NCI-H524 (cell line): ENCODE results near the gene SIAH1.
"Not testable (repeated sequence)": the region's sequence is repeated elsewhere in the genome, so short reads cannot be mapped to it uniquely, and the experiment has no call there.

Experiments used
- DNase-seq, 2 experiments: peaks; one replicate each; lab custom pipeline; 2025; lab: John Stamatoyannopoulos, UW

Gene SIAH1

DNA sequence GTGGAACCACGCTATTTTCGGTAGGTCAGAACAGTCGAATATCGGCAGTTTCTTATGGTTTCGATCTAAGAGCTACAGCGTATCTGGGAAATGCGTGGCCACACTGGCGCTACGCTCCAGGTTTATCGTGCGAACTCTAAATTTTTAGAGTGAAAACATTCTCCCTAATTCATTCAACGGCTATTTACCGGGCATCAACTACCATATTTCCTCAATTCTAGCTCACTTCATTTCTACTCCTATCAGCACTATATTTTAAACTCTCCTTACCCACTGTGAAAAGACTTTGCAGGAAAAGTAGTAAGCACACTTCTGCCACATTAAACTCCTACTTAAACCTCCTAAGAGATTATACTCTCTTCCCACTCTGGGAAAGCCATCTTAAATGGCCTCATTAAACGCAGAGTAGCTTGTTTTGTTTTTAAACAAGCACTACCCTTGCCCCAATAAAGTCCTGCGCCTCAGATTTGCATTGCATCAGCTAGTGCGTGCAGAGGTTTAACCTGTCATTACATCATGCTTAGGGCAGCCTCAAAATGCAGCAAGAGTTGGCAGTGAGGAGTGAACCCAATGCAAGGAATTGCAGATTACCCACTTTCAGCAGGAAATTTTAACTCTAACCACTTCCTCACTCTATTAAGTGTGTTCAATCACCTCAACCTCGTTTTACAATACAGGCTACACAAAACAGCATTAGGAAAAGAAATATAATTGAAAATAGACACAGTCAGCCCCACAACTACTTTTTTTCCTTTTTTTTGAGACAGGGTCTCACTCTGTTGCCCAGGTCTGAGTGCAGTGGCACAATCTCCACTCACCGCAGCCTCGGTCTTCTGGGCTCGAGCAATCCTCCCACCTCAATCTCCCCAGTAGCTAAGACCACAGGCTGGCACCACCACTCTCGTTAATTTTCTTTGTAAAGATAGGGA lies 18.8 kb downstream of the SIAH1 start:
- no peak for DNase-seq

DNA sequence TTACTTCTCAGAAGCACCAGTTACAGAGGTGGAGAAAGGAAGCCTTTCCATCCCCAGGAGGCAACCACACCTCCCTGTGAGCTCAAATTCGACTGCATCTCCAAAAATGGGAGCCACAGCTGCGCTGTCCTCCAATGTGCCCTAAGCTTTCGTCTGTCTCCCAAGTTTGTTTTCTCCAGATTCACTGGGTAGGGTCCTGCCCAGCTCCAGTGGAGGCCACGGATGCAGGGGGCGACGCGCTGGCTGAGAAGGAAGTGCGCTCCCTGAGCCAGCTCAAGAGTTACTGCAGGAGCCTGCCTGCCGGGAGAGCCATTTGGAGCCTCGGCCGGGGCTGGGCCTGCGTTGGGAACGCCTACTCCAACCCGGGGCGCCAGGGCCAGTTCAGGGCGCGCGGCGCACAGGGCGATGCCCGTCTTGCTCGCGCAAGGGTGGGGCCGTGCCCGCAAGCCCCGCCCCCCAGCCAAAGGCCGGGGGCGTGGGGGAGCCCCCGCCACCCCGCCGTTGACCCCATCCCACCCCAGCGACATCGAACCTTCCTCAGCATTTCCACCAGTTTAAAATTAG lies 19.5 kb downstream of the SIAH1 start:
- no peak for DNase-seq

GRCh38 chr16:48365025-48365600 lies 20.1 kb downstream of the SIAH1 start:
- no peak for DNase-seq

GRCh38 chr16:48361540-48362144 lies 23.6 kb downstream of the SIAH1 start:
- no peak for DNase-seq

DNA sequence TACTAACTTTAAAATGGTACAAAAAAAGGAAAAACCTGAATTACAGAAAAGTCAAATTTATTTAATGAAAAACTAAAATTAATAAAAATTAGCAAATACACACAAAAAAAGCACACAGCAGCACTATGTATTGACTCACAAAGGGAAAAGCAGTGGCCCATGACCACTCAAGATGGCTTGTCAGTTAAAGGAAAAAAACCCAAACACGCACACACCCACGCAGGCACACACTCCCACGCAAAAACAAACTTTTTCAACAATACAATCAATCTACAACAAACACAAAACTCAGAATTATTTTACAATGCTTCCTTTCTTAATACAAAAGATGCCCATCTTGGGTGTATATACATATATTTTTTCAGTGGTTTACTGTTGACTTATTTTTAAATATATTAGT lies 24.2 kb downstream of the SIAH1 start:
- DNase-seq = no peak

DNA sequence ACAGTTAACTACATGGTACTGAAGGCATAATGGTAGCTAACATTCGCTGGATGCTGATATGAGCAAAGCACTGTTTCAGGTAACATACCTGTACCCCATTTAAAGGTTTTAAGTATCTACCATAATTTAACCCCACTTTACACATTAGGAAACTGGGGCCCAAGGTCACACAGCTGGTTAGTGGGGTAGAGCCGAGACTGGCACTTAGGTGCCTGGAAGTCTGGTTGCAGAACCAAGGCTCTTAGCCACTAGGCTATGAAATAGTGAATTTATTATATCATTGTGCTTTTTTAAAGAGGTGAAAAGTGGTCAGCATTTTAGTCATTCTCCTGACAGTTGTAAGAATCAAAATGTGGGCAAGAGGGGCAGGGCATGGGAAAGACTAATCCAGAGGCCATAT lies 25.2 kb downstream of the SIAH1 start:
- no peak for DNase-seq

GRCh38 chr16:48358419-48358818 lies 26.8 kb downstream of the SIAH1 start:
- peak in 1 of 2 experiments; percentile 13 for DNase-seq

DNA sequence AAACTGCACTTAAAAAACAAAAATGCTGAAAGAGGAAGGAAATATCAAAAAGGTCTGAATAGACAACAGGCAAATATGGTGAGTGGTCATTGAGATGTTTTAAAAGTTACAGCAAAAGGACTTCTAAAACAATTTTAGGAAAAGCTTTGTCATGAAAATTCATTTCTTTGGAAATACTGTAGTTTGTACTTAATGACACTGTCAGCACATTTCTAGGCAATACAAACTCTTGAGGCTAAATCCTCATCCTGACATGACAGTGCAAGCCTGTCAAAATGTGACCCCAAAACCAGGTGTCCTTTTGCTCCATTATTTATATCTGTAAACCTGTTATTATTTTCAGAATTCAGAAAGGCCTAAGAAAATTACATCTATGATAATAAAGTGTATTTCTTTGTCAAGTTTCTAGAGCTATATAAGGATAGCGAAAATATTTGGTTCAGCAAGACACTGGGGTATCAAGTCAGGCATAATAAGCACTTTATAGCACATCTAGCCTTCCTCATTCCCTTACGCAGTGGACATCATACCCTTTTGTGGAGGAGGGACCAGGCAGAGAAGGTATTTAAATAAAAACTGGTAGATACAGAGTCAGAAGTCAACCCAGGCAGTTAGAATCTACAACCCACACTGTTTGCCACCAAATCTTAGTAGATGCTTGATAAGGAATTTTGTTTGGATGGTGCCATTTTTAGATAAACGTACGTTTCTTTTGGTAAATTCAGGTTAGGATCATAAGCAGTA lies 28.4 kb downstream of the SIAH1 start:
- no peak for DNase-seq

- DNase-seq = no peak
Measured at GRCh38 chr16:48354877-48355855, 30.0 kb downstream of the SIAH1 start.

DNA sequence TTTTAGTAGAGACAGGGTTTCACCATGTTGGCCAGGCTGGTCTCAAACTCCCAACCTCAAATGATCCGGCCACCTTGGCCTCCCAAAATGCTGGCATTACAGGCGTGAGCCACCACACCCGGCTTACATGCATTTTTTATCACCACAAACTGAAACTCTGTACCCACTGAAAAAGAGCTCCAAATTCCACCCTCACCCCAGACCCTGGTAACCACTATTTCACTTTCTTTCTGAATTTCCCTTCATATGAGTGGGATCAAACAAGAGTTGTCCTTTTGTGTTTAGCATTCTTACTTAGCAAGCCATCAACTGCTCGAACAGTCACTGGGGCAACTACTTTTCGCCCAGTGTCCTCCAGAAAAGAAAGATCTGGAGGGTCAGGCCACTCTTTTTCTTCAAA lies 30.8 kb downstream of the SIAH1 start:
- DNase-seq = not testable (repeated sequence)

DNA sequence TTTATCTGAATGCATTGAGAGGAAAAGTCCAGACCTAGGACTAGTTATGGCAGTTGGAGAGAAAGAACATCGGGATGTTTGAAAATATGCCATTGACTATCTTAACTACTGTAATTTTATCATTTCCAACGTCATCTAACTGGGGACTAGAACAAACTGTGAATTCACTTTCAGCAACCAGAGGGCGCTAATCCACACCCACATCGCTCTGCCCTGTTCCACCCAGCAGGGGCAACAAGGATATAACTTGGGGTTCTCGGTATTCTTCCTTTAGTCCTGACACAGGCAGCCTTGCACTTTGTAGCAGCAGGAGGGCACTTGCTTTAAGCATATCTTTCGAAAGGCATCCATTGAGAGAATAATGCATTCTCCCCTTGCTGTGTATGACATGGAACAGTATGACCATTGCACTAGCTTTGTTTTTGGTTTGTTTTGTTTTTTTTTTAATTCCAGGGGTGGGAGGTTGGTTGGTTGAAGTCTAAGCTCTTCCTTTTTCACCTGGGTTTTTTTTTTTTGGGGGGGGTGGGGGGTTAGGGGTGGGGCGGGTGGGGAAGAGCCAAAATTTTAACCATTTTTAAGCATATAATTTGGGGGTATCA lies 31.5 kb downstream of the SIAH1 start:
- DNase-seq = peak; percentile 32 to 76

- no peak for DNase-seq
Measured at GRCh38 chr16:48352648-48353390, 32.4 kb downstream of the SIAH1 start.

- DNase-seq = no peak
Measured at GRCh38 chr16:48350736-48351135, 34.5 kb downstream of the SIAH1 start.

- peak; percentile 81 to 89 for DNase-seq
Measured at GRCh38 chr16:48347980-48348379, 37.2 kb downstream of the SIAH1 start.

DNA sequence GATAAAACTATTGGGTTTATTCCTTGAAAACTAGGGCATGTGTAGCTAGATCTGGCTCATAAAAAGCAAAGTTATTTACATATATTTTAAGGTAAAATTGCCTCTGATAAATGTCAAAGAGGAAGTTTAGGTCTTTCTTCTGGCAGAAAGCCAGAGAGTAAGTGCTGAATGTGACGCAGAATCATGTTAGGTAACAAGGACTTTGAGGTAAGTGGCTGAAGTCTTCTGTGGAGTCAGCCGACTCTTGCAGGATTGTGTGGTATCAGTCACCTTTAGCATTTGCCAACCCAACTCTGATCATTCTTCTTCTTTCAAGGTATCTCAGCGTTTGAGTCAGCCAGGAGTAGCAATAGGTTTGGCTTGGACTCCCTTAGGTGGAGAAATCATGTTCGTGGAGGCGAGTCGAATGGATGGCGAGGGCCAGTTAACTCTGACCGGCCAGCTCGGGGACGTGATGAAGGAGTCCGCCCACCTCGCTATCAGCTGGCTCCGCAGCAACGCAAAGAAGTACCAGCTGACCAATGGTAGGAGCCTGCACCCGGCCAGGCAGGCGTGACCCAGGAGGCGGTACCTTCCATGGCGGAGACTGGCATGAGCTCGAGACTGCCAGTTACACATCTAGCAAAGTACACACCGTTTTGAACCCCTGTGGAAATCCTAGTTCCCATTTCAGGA lies 37.9 kb downstream of the SIAH1 start:
- DNase-seq = peak in 1 of 2 experiments; percentile 18

DNA sequence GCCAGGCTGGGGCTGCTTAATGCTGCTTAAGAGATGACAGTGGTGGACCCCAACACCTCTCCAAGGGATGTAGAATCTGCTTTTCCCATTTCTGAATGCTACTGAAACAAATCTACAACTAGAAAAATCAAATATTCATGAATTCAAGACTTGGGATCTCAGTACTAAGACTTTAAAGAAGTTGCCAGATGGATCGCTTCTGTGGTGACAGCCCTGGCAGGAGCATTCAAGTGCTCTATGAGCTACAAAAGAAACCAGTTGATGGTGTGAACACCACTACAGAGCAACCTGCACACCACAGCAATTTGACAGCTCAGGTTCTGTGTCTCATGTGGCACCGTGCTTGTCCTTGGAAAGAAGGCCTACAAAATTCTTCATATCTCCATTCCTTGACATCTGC lies 42.6 kb downstream of the SIAH1 start:
- DNase-seq = no peak

DNA sequence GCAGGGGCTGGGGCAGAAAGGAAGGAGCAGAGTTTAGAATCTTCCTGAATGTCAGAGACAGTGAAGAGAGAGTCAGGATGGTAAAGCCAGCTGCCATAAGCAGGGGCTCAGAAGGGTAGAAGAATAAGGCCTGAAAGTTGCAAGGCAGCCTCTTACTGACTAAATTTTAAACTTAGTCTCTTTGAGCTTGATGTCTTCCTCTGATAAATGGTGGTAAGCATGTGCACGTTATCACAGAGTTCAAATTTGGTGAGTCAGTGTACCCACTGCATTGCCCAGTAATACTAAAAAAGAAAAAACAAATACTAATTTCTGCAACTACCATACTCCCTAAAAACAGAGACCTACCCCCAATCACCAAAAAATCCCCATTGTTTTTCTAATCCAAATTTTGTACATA lies 45.2 kb downstream of the SIAH1 start:
- no peak for DNase-seq

- DNase-seq = no peak
Measured at GRCh38 chr16:48335961-48336360, 49.3 kb downstream of the SIAH1 start.

DNA sequence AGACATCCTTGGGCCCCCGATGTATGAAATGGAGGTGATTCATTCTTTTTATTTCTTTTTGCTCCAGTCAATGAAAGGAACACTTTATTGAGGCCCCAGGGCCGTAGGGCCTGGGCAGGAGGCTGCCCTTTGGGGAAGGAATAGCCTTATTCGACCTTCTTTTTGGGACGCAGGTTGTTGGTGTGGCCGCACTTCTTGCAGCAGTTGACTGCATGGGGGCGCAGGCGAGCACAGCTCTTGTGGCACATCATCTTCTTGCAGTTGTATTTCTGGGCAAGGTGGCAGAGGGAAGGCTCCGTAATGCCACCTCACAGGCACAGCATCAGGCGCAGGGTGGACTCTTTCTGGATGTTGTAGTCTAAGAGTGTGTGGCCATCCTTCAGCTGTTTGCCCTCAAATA lies 50.9 kb downstream of the SIAH1 start:
- no peak for DNase-seq
